ENCODE results near the gene ACBD6.

DNA sequence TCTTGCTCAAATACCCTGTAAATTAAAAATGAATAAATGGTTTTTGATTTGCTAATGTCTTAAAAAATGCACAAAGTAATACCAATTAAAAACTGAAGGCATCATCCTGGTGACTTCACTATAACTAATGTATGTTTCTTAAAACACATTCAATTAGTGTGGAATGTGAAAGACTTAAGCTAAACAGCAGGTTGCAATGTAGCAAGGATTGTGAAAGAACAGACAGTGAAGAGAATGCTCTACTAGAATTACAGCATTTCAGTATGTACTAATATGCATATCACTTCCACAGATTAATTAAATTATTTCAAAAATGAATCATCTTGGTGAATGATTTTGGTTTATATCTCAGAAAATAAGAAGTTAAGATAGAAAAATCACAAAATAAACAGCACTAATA lies 216.0 kb downstream of the ACBD6 start:
- TF ChIP-seq, protein P1, sequence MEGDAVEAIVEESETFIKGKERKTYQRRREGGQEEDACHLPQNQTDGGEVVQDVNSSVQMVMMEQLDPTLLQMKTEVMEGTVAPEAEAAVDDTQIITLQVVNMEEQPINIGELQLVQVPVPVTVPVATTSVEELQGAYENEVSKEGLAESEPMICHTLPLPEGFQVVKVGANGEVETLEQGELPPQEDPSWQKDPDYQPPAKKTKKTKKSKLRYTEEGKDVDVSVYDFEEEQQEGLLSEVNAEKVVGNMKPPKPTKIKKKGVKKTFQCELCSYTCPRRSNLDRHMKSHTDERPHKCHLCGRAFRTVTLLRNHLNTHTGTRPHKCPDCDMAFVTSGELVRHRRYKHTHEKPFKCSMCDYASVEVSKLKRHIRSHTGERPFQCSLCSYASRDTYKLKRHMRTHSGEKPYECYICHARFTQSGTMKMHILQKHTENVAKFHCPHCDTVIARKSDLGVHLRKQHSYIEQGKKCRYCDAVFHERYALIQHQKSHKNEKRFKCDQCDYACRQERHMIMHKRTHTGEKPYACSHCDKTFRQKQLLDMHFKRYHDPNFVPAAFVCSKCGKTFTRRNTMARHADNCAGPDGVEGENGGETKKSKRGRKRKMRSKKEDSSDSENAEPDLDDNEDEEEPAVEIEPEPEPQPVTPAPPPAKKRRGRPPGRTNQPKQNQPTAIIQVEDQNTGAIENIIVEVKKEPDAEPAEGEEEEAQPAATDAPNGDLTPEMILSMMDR (IDR thresholded peaks at IDR 0.05; ENCODE audit: low read depth, low read length, poor library complexity, severe bottlenecking), result no peak
- no peak for TF ChIP-seq EZH2phosphoT487 (IDR thresholded peaks at IDR 0.05; ENCODE audit: borderline replicate concordance, low read length)

Data from DOHH2 (cell line).